Pancreas (tissue), 10 donors: Measurements from ENCODE around the gene EPS8. TPM values are rescaled to one million over a fixed set of nuclear protein-coding genes. Genes with fewer than 3 reads are reported as not detected.
"Not testable (repeated sequence)": the region's sequence is repeated elsewhere in the genome, so short reads cannot be mapped to it uniquely, and the experiment has no call there.

Source experiments
- ATAC-seq, 4 donors: fragments of 200-7000 bp; cut with Tn5 transposase; one replicate each; pipeline versions ENCODE4 v1.8.0 to v1.9.1; 2020; ENCODE audit warnings: mild to moderate bottlenecking in 4 of 4, moderate library complexity in 4 of 4
- DNase-seq, 6 donors: peaks; one replicate each; pipeline ENCODE4 v3.0.0-alpha.2; 2020
- FAIRE-seq: peaks from 2 replicates; lab custom pipeline; 2012; peaks lifted over from hg19 to GRCh38; lab: Jason Lieb, UNC
- H3K27ac ChIP-seq, 4 donors: fragments of 200-600 bp; sonication (generic); 1 replicate in 3 of 4; 2 replicates in 1 of 4; pipeline versions ENCODE4 v1.5.0 to v1.8.0; 2020
- H3K27me3 ChIP-seq, 4 donors: fragments of 200-600 bp; one replicate each; pipeline ENCODE4 v1.8.0; 2021
- H3K36me3 ChIP-seq, 3 donors: fragments of 200-600 bp; sonication (generic) in 1 of 3; one replicate each; pipeline versions ENCODE4 v1.5.0 to v1.8.0; 2020 to 2021
- H3K4me1 ChIP-seq, 3 donors: fragments of 200-600 bp; one replicate each; pipeline ENCODE4 v1.8.0; 2021
- H3K4me3 ChIP-seq, 4 donors: fragments of 200-600 bp; sonication (generic) in 2 of 4; one replicate each; pipeline versions ENCODE4 v1.5.0 to v1.8.0; 2020 to 2021
- H3K9me3 ChIP-seq, 4 donors: fragments of 200-600 bp; one replicate each; pipeline ENCODE4 v1.8.0; 2021
- CTCF ChIP-seq, 4 donors: fragments of 200-600 bp; sonication (generic) in 3 of 4; IDR thresholded peaks; one replicate each; pipeline versions ENCODE4 v1.5.0 to v1.8.0; 2021; ENCODE audit warnings: antibody characterized with exemption in 4 of 4
- WGBS, 2 donors: extraction: QIAGEN DNeasy Blood & Tissue Kit; methylation state at CpG; one replicate each; pipeline ENCODE4 v1.1.7; 2013; 5-methylcytosine and 5-hydroxymethylcytosine counted together
- intact Hi-C, 3 donors: fragments of 100-400 bp; cut with DNase I; formaldehyde crosslinking; loops; one replicate each; pipeline versions ENCODE4 v1.11.1 to v1.14.2; 2022
- polyA plus RNA-seq, 2 donors: library from polyadenylated mRNA; stranded (reverse); fragments of 200-250 nt; gene quantifications; one replicate each; pipeline ENCODE4 v1.2.3, GENCODE V29; 2013
- total RNA-seq, 6 donors: library from RNA; stranded (reverse); fragmentation: NEBNext Ultra II Directional in 4 of 6; extraction: Animal tissue kit (Norgen Biotek cat#: 25700) in 4 of 6; gene quantifications; one replicate each; pipeline versions ENCODE4 v1.2.1 to v1.2.4, GENCODE V29; 2021 to 2023
- donor health status: healthy with polysubstance abuse.
- donor health status: DM: no; HTN: no; CAD: no; lungs with moderate emphysema.
- donor health status: DM: no; HTN: no; CAD: no.
- donor health status: control.
- donor health status: control.
- donor health status: Bipolar disorder and iron deficiency.
- donor health status: DM: yes; HTN: yes; CAD: no.
- donor health status: DM: no; HTN: no; CAD: no.
- donor health status: DM: no; HTN: no; CAD: no.
- donor health status: DM: yes; HTN: yes; CAD: no.

Gene EPS8
- total and polyA plus RNA-seq, 8 donors, result 8.2 to 26.7 (median 10.6) TPM

- H3K4me3 ChIP-seq, result no peak overlapping the region
- 73 to 81% methylated on average over 1 of the region's 1 CpG for WGBS, 2 donors
- no peak for TF ChIP-seq CTCF (IDR thresholded peaks at IDR 0.05)
- H3K27ac ChIP-seq, result no peak overlapping the region
- FAIRE-seq (no peak), DNase-seq (no peak), ATAC-seq (no peak)
- H3K36me3 ChIP-seq, result no peaks in the 10 kb centered on the region
- H3K9me3 ChIP-seq, result no peaks in the 10 kb centered on the region
- no peaks in the 10 kb centered on the region for H3K4me1 ChIP-seq
- intact Hi-C loops, result no loop called here
- H3K27me3 ChIP-seq, result no peaks in the 10 kb centered on the region
These were observed 32.4 kb downstream of the EPS8 start for GRCh38 chr12:15756822-15757221.

GRCh38 chr12:15754233-15754632 is 35.0 kb downstream of the EPS8 start:
- WGBS, 2 donors, result 80 to 88% methylated on average over 2 of the region's 2 CpGs
- no peak for DNase-seq
- no peak overlapping the region for H3K27ac ChIP-seq
- no peak for ATAC-seq
- no peak for FAIRE-seq
- intact Hi-C loops, result no loop called here
- H3K4me3 ChIP-seq, result no peak overlapping the region
- TF ChIP-seq CTCF (IDR thresholded peaks at IDR 0.05), result no peak
- no peaks in the 10 kb centered on the region for H3K27me3 ChIP-seq
- no peaks in the 10 kb centered on the region for H3K36me3 ChIP-seq
- no peaks in the 10 kb centered on the region for H3K9me3 ChIP-seq
- H3K4me1 ChIP-seq, result no peaks in the 10 kb centered on the region

GRCh38 chr12:15752785-15753184 is 36.4 kb downstream of the EPS8 start:
- Histone ChIP-seq H3K27ac (no peak overlapping the region), H3K36me3 (no peaks in the 10 kb centered on the region), H3K4me3 (no peak overlapping the region), H3K4me1 (no peaks in the 10 kb centered on the region), H3K9me3 (no peaks in the 10 kb centered on the region), H3K27me3 (no peaks in the 10 kb centered on the region)
- ATAC-seq (no peak), DNase-seq (no peak), FAIRE-seq (no peak)
- no peak for TF ChIP-seq CTCF (IDR thresholded peaks at IDR 0.05)
- intact Hi-C loops, result no loop called here

GRCh38 chr12:15751741-15752140 is 37.4 kb downstream of the EPS8 start:
- Histone ChIP-seq H3K27ac (no peak overlapping the region), H3K4me1 (no peaks in the 10 kb centered on the region), H3K27me3 (no peaks in the 10 kb centered on the region), H3K9me3 (no peaks in the 10 kb centered on the region), H3K36me3 (no peaks in the 10 kb centered on the region), H3K4me3 (no peak overlapping the region)
- WGBS, 2 donors, result 85 to 89% methylated on average over 2 of the region's 2 CpGs
- no peak for TF ChIP-seq CTCF (IDR thresholded peaks at IDR 0.05)
- intact Hi-C loops, result no loop called here
- ATAC-seq (no peak), FAIRE-seq (no peak), DNase-seq (no peak)

- H3K27me3 ChIP-seq, result no peaks in the 10 kb centered on the region
- 66 to 74% methylated on average over 4 of the region's 4 CpGs for WGBS, 2 donors
- FAIRE-seq, result no peak
- DNase-seq, result no peak
- intact Hi-C loops, result no loop called here
- no peak for ATAC-seq
- no peak overlapping the region for H3K27ac ChIP-seq
- TF ChIP-seq CTCF (IDR thresholded peaks at IDR 0.05), result no peak
- no peaks in the 10 kb centered on the region for H3K9me3 ChIP-seq
- no peaks in the 10 kb centered on the region for H3K36me3 ChIP-seq
- H3K4me1 ChIP-seq, result no peaks in the 10 kb centered on the region
- no peak overlapping the region for H3K4me3 ChIP-seq
These were observed 39.3 kb downstream of the EPS8 start for GRCh38 chr12:15749937-15750336.

- FAIRE-seq, result not testable (repeated sequence)
These were observed 47.3 kb downstream of the EPS8 start for GRCh38 chr12:15741870-15742269.

More at GRCh38 chr12:15741870-15742269, 47.3 kb downstream of the EPS8 start:
- H3K27ac ChIP-seq, DNase-seq, H3K4me1 ChIP-seq, H3K27me3 ChIP-seq, H3K36me3 ChIP-seq, H3K9me3 ChIP-seq, ATAC-seq, intact Hi-C loops, H3K4me3 ChIP-seq: not testable (repeated sequence)
- 96 to 99% methylated on average over 3 of the region's 3 CpGs for WGBS, 2 donors
